NCI-H2029 (cell line): Measurements from ENCODE around the gene TKTL2.

Source experiments
- DNase-seq: peaks from one replicate; lab custom pipeline; 2025; lab: John Stamatoyannopoulos, UW

Gene TKTL2

GRCh38 chr4:163473576-163473975 is at the start of gene TKTL2:
TKTL2 (minus strand) TSS chr4:163473754; CDS start chr4:163473734, 20 bp downstream.
- DNase-seq = no peak

GRCh38 chr4:163515198-163515597 is 41.6 kb upstream of the TKTL2 start:
- DNase-seq = no peak

GRCh38 chr4:163505374-163505773 is 31.8 kb upstream of the TKTL2 start:
- DNase-seq = no peak

GRCh38 chr4:163500586-163500985 is 27.0 kb upstream of the TKTL2 start:
- no peak for DNase-seq

GRCh38 chr4:163495900-163496299 is 22.3 kb upstream of the TKTL2 start:
- no peak for DNase-seq

- DNase-seq = peak; percentile 88
Measured at GRCh38 chr4:163494360-163495241, 21.0 kb upstream of the TKTL2 start, which contains the start of gene TMA16. TMA16 (plus strand) TSS chr4:163494690; CDS start chr4:163494802, 112 bp downstream.

- no peak for DNase-seq
Measured at GRCh38 chr4:163493643-163494359, 20.2 kb upstream of the TKTL2 start.

GRCh38 chr4:163492951-163493504 is 19.5 kb upstream of the TKTL2 start:
- no peak for DNase-seq

- no peak for DNase-seq
Measured at GRCh38 chr4:163489929-163490328, 16.4 kb upstream of the TKTL2 start.

- no peak for DNase-seq
Measured at GRCh38 chr4:163486321-163486720, 12.8 kb upstream of the TKTL2 start.

- no peak for DNase-seq
Measured at GRCh38 chr4:163485589-163485988, 12.0 kb upstream of the TKTL2 start.

- no peak for DNase-seq
Measured at GRCh38 chr4:163484906-163485305, 11.4 kb upstream of the TKTL2 start.

GRCh38 chr4:163482190-163482589 is 8.6 kb upstream of the TKTL2 start:
- no peak for DNase-seq

- no peak for DNase-seq
Measured at GRCh38 chr4:163476761-163477438, 3.3 kb upstream of the TKTL2 start.

GRCh38 chr4:163474027-163474426 is 473 bp upstream of the TKTL2 start:
- no peak for DNase-seq

- DNase-seq = no peak
Measured at GRCh38 chr4:163473130-163473529, 424 bp downstream of the TKTL2 start.

GRCh38 chr4:163470391-163470790 is 3.2 kb downstream of the TKTL2 start:
- no peak for DNase-seq

- no peak for DNase-seq
Measured at GRCh38 chr4:163467082-163467770, 6.3 kb downstream of the TKTL2 start.

- DNase-seq = no peak
Measured at GRCh38 chr4:163462556-163462955, 11.0 kb downstream of the TKTL2 start.

GRCh38 chr4:163448540-163449203 is 24.9 kb downstream of the TKTL2 start:
- DNase-seq = no peak

GRCh38 chr4:163447481-163447880 is 26.1 kb downstream of the TKTL2 start:
- DNase-seq = no peak
